NB4 (cell line): Measurements from ENCODE around the gene CSTF1.

Experiments used
- MYC ChIP-seq: IDR thresholded peaks from 2 replicates; pipeline ENCODE4 v1.6.1; 2011; ENCODE audit warnings: low read depth, low read length
- POLR2A ChIP-seq: IDR thresholded peaks from 2 replicates; pipeline ENCODE4 v1.6.1; 2011; ENCODE audit warnings: mild to moderate bottlenecking; ENCODE audit not compliant: insufficient read length; ENCODE audit errors: extremely low read depth
- TF ChIP-seq, protein P1 (sequence below): IDR thresholded peaks from one replicate; pipeline ENCODE4 v1.5.1; 2012; ENCODE audit warnings: low read depth, low read length

DNA sequence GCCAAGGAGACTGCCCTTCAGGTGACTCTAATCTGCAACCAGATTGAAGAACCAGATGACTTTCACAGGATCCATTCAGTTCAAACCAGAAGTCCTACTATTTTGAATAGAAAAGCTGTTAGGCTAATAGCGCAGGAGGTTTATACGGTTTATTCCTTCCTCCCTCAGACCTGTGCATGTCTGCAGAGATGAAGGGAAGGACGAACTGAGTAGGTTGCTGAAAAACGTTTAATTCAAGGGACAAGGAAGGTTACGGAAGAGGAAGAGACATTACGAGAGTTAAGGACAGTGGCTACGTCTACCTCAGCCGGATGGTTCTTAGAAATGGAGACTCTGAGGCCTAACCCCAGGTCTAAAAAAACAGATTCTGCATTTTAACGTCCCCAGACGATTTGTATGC, 1.4 kb upstream of the CSTF1 start:
- TF ChIP-seq MYC (no peak), POLR2A (no peak)
- TF ChIP-seq, protein P1, sequence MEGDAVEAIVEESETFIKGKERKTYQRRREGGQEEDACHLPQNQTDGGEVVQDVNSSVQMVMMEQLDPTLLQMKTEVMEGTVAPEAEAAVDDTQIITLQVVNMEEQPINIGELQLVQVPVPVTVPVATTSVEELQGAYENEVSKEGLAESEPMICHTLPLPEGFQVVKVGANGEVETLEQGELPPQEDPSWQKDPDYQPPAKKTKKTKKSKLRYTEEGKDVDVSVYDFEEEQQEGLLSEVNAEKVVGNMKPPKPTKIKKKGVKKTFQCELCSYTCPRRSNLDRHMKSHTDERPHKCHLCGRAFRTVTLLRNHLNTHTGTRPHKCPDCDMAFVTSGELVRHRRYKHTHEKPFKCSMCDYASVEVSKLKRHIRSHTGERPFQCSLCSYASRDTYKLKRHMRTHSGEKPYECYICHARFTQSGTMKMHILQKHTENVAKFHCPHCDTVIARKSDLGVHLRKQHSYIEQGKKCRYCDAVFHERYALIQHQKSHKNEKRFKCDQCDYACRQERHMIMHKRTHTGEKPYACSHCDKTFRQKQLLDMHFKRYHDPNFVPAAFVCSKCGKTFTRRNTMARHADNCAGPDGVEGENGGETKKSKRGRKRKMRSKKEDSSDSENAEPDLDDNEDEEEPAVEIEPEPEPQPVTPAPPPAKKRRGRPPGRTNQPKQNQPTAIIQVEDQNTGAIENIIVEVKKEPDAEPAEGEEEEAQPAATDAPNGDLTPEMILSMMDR: no peak
